IMR-90 (cell line): ENCODE data around the gene CIITA. TPM values are rescaled to one million over a fixed set of nuclear protein-coding genes. Genes with fewer than 3 reads are reported as not detected.
A peak's percentile ranks its signal among the peaks of the same experiment; 100 is the strongest.

Source experiments
- ATAC-seq: fragments of 200-7000 bp; cut with Tn5 transposase; 2 replicates; pipeline ENCODE4 v1.9.1; 2020; ENCODE audit warnings: low read depth, mild to moderate bottlenecking, moderate library complexity
- BruUV-seq: library from RNA; stranded (reverse); fragments of 400-500 nt; replicated peaks from 2 replicates; lab custom pipeline; 2021; lab: Mats Ljungman, UMichigan
- CTCF ChIA-PET: fragments of 300-600 bp; formaldehyde crosslinking; extraction: SDS; loops from one replicate; lab custom pipeline; 2021; ENCODE audit warnings: antibody characterized with exemption; lab: Yijun Ruan, JAX
- POLR2A ChIA-PET: fragments of 300-600 bp; sonication (Branson Sonifier 250); formaldehyde crosslinking; loops from one replicate; lab custom pipeline; 2022; ENCODE audit warnings: antibody characterized with exemption; ENCODE audit not compliant: unreplicated experiment; lab: Charles Lee
- DNase-seq: peaks from one replicate; pipeline ENCODE4 v3.0.0; 2013
- H2AFZ ChIP-seq: replicated peaks from 2 replicates; pipeline ENCODE3; 2013; ENCODE audit warnings: low read length, mild to moderate bottlenecking; ENCODE audit not compliant: poor library complexity
- H2AK5ac ChIP-seq: 2 replicates; pipeline ENCODE4 v1.6.1; 2013; ENCODE audit warnings: low read depth, low read length, inconsistent platforms
- H2AK9ac ChIP-seq: replicated peaks from 2 replicates; pipeline ENCODE3; 2013; ENCODE audit warnings: mild to moderate bottlenecking, low read depth, low read length, moderate library complexity; ENCODE audit not compliant: poor library complexity
- H2BK120ac ChIP-seq: 2 replicates; pipeline ENCODE4 v1.6.1; 2013; ENCODE audit warnings: low read depth, low read length, inconsistent platforms
- H2BK15ac ChIP-seq: 3 replicates; pipeline ENCODE4 v1.6.1; 2013; ENCODE audit warnings: low read depth, low read length, inconsistent platforms
- H2BK20ac ChIP-seq: 2 replicates; pipeline ENCODE4 v1.6.1; 2013; ENCODE audit warnings: low read depth, mild to moderate bottlenecking, inconsistent platforms, low read length, moderate library complexity
- H2BK5ac ChIP-seq: 2 replicates; pipeline ENCODE4 v1.6.1; 2013; ENCODE audit warnings: mild to moderate bottlenecking, low read depth, low read length, inconsistent platforms; ENCODE audit not compliant: poor library complexity, severe bottlenecking
- H3K14ac ChIP-seq: replicated peaks from 2 replicates; pipeline ENCODE4 v1.6.1; 2013; ENCODE audit warnings: low read depth, low read length, inconsistent platforms
- H3K18ac ChIP-seq: 2 replicates; pipeline ENCODE4 v1.6.1; 2013; ENCODE audit warnings: low read depth, low read length, control low read depth
- H3K23ac ChIP-seq: 2 replicates; pipeline ENCODE4 v1.6.1; 2013; ENCODE audit warnings: low read depth, low read length, inconsistent platforms
- H3K27ac ChIP-seq: 2 replicates; pipeline ENCODE4 v1.5.1; 2013; ENCODE audit warnings: mild to moderate bottlenecking, control low read depth, low read length; ENCODE audit not compliant: insufficient read depth
- H3K27me3 ChIP-seq: 2 replicates; pipeline ENCODE4 v1.6.1; 2013; ENCODE audit warnings: low read length; ENCODE audit not compliant: control insufficient read depth, insufficient read depth
- H3K36me3 ChIP-seq: 2 replicates; pipeline ENCODE4 v1.6.1; 2013; ENCODE audit warnings: low read length, mixed read lengths; ENCODE audit not compliant: control insufficient read depth, insufficient read depth
- H3K4ac ChIP-seq: 2 replicates; pipeline ENCODE4 v1.6.1; 2013; ENCODE audit warnings: low read depth, low read length, inconsistent platforms
- H3K4me1 ChIP-seq: 2 replicates; pipeline ENCODE4 v1.6.1; 2013; ENCODE audit warnings: low read length, mixed read lengths; ENCODE audit not compliant: control insufficient read depth, insufficient read depth
- H3K4me2 ChIP-seq: 2 replicates; pipeline ENCODE4 v1.6.1; 2013; ENCODE audit warnings: low read depth, mild to moderate bottlenecking, control low read depth, low read length, moderate library complexity
- H3K4me3 ChIP-seq: 2 replicates; pipeline ENCODE4 v1.5.1; 2013; ENCODE audit warnings: low read depth, mild to moderate bottlenecking, control low read depth, low read length, moderate library complexity; ENCODE audit not compliant: insufficient read depth
- H3K56ac ChIP-seq: 2 replicates; pipeline ENCODE4 v1.6.1; 2013; ENCODE audit warnings: low read length, inconsistent platforms; ENCODE audit not compliant: insufficient read depth; ENCODE audit errors: extremely low read depth
- H3K79me1 ChIP-seq, 2 experiments: 2 replicates each; pipeline ENCODE4 v1.6.1; 2013; ENCODE audit warnings: low read length in 2 of 2, inconsistent platforms in 1 of 2, low read depth in 1 of 2
- H3K9ac ChIP-seq: 2 replicates; pipeline ENCODE4 v1.6.1; 2013; ENCODE audit warnings: low read depth, low read length, control low read depth
- H3K9me1 ChIP-seq: 2 replicates; pipeline ENCODE4 v1.6.1; 2013; ENCODE audit warnings: low read length, inconsistent platforms; ENCODE audit not compliant: insufficient read depth
- H3K9me3 ChIP-seq: 2 replicates; pipeline ENCODE4 v1.6.1; 2013; ENCODE audit warnings: low read length; ENCODE audit not compliant: control insufficient read depth, insufficient read depth
- H4K20me1 ChIP-seq: 2 replicates; pipeline ENCODE4 v1.6.1; 2013; ENCODE audit warnings: low read length, inconsistent platforms; ENCODE audit not compliant: insufficient read depth
- H4K5ac ChIP-seq: 2 replicates; pipeline ENCODE4 v1.6.1; 2013; ENCODE audit warnings: mild to moderate bottlenecking, low read depth, low read length, control low read depth
- H4K8ac ChIP-seq, 2 experiments: 2 replicates each; pipeline ENCODE4 v1.6.1; 2013; ENCODE audit warnings: low read depth in 2 of 2, low read length in 2 of 2, control low read depth in 1 of 2, inconsistent platforms in 1 of 2
- H4K91ac ChIP-seq: 2 replicates; pipeline ENCODE4 v1.6.1; 2013; ENCODE audit warnings: low read depth, low read length, inconsistent platforms; ENCODE audit not compliant: insufficient read depth
- BHLHE40 ChIP-seq: fragments of 150-350 bp; IDR thresholded peaks from 2 replicates; pipeline ENCODE4 v1.6.1; 2016; ENCODE audit warnings: mild to moderate bottlenecking, low read depth, low read length
- CEBPB ChIP-seq: IDR thresholded peaks from 2 replicates; pipeline ENCODE4 v1.6.1; 2012; ENCODE audit warnings: low read depth, low read length, improper control_type of control experiment
- CHD1 ChIP-seq: IDR thresholded peaks from 2 replicates; pipeline ENCODE4 v1.6.1; 2012; ENCODE audit warnings: low read depth, low read length, improper control_type of control experiment
- CTCF ChIP-seq: conservative IDR thresholded peaks from 2 replicates; pipeline ENCODE4 v1.5.1; 2012; ENCODE audit warnings: mild to moderate bottlenecking, low read depth, low read length, improper control_type of control experiment
- ELK1 ChIP-seq: fragments of 150-350 bp; IDR thresholded peaks from 2 replicates; pipeline ENCODE4 v1.6.1; 2016; ENCODE audit warnings: low read depth, mild to moderate bottlenecking, low read length, moderate library complexity, borderline replicate concordance
- FOS ChIP-seq: fragments of 150-350 bp; IDR thresholded peaks from 2 replicates; pipeline ENCODE4 v1.6.1; 2016; ENCODE audit warnings: low read depth, low read length
- MAFK ChIP-seq: IDR thresholded peaks from 2 replicates; pipeline ENCODE4 v1.6.1; 2012; ENCODE audit warnings: low read depth, low read length, improper control_type of control experiment
- MAZ ChIP-seq: IDR thresholded peaks from 2 replicates; pipeline ENCODE4 v1.6.1; 2012; ENCODE audit warnings: low read depth, mild to moderate bottlenecking, low read length, improper control_type of control experiment, moderate library complexity, borderline replicate concordance
- MXI1 ChIP-seq: IDR thresholded peaks from 2 replicates; pipeline ENCODE4 v1.6.1; 2012; ENCODE audit warnings: low read depth, mild to moderate bottlenecking, low read length, moderate library complexity, borderline replicate concordance
- NFE2L2 ChIP-seq: fragments of 150-350 bp; IDR thresholded peaks from 2 replicates; pipeline ENCODE4 v1.6.1; 2016; ENCODE audit warnings: low read depth, mild to moderate bottlenecking, low read length
- POLR2A ChIP-seq: IDR thresholded peaks from 2 replicates; pipeline ENCODE4 v1.6.1; 2012; ENCODE audit warnings: mild to moderate bottlenecking, low read depth, low read length
- RAD21 ChIP-seq: IDR thresholded peaks from 2 replicates; pipeline ENCODE4 v1.6.1; 2012; ENCODE audit warnings: low read length, improper control_type of control experiment
- RCOR1 ChIP-seq: IDR thresholded peaks from 2 replicates; pipeline ENCODE4 v1.6.1; 2012; ENCODE audit warnings: mild to moderate bottlenecking, low read length, improper control_type of control experiment; ENCODE audit not compliant: insufficient replicate concordance
- RFX5 ChIP-seq: IDR thresholded peaks from 2 replicates; pipeline ENCODE4 v1.8.0; 2012; ENCODE audit warnings: low read depth, mild to moderate bottlenecking, low read length, moderate library complexity
- SMC3 ChIP-seq: fragments of 150-350 bp; IDR thresholded peaks from 2 replicates; pipeline ENCODE4 v1.6.1; 2016; ENCODE audit warnings: low read depth, mild to moderate bottlenecking, antibody characterized with exemption, low read length, moderate library complexity
- USF2 ChIP-seq: fragments of 150-350 bp; IDR thresholded peaks from 2 replicates; pipeline ENCODE4 v1.6.1; 2017; ENCODE audit warnings: mild to moderate bottlenecking, antibody characterized with exemption, low read length, low read depth
- WGBS, 2 experiments: methylation state at CpG; one replicate each; pipeline versions ENCODE4 v1.1.5 to v1.1.7; 2013; ENCODE audit warnings: missing lambda C conversion rate in 2 of 2; ENCODE audit not compliant: insufficient read length in 1 of 2; ENCODE audit errors: extremely low coverage in 2 of 2; 5-methylcytosine and 5-hydroxymethylcytosine counted together
- dilution Hi-C: fragments of 300-500 bp; cut with HindIII; formaldehyde crosslinking; loops from one replicate; pipeline ENCODE4 v1.14.3; 2018; ENCODE audit warnings: low sequenced_read_pairs; ENCODE audit not compliant: unreplicated experiment
- in situ Hi-C: fragments of 300-500 bp; cut with MboI; formaldehyde crosslinking; loops from 3 replicates; pipeline ENCODE4 v1.14.3; 2019; ENCODE audit warnings: low sequenced_read_pairs, inconsistent platforms, mixed read lengths
- intact Hi-C: fragments of 100-400 bp; cut with micrococcal nuclease; formaldehyde crosslinking; loops from 2 replicates; pipeline ENCODE4 v1.10.0; 2022
- polyA plus RNA-seq, 3 experiments: library from polyadenylated mRNA; depleted of rRNA; stranded (reverse); fragments of >200 nt; gene quantifications; 2 replicates each; pipeline ENCODE4 v1.2.3, GENCODE V29; 2012; ENCODE audit warnings: low replicate concordance in 1 of 3
- total RNA-seq: library from RNA; depleted of rRNA; stranded (reverse); fragments of >200 nt; gene quantifications from 2 replicates; pipeline ENCODE4 v1.2.3, GENCODE V29; 2012

Gene CIITA
- total and polyA plus RNA-seq, 2 of the 4 experiments (the other 2 are of a cell fraction): 0.10 TPM; not detected in 1

- Histone ChIP-seq H3K18ac (no peak overlapping the region), H3K4me2 (peak overlapping the region; percentile 32; the same call in 1 of the 2 replicates), H4K91ac (0 out of 2 replicates have a peak overlapping the region, but pooled peaks have one; percentile 9), H3K27me3 (peaks cover 7% of the 10 kb centered on the region), H4K20me1 (no peaks in the 10 kb centered on the region), H3K9ac (no peak overlapping the region), H2AFZ (peak overlapping the region; percentile 74), H2BK5ac (no peak overlapping the region), H4K5ac (no peak overlapping the region), H2BK120ac (peak overlapping the region; percentile 48; the same call in 1 of the 2 replicates), H3K4ac (peak overlapping the region; percentile 29; the same call in 1 of the 2 replicates), H3K9me3 (no peaks in the 10 kb centered on the region), H3K14ac (no peak overlapping the region), H3K56ac (no peak overlapping the region), H2BK20ac (0 out of 2 replicates have a peak overlapping the region, but pooled peaks have one; percentile 57), H3K23ac (no peak overlapping the region), H2AK5ac (no peak overlapping the region), H3K79me1 (no peaks in the 10 kb centered on the region), H3K4me3 (no peak overlapping the region), H3K27ac (no peak overlapping the region), H2BK15ac (no peak overlapping the region), H3K4me1 (peaks cover 5% of the 10 kb centered on the region), H2AK9ac (peak overlapping the region; percentile 13), H4K8ac (no peak overlapping the region), H3K36me3 (no peaks in the 10 kb centered on the region), H3K9me1 (0 out of 2 replicates have a peak, but pooled peaks cover 3% of the 10 kb centered on the region)
- POLR2A ChIA-PET: no interaction called here
- no TSS peak for BruUV-seq
- in situ Hi-C loops: no loop called here
- dilution Hi-C loops: no loop called here
- intact Hi-C loops: no loop called here
- TF ChIP-seq ELK1 (no peak), MAZ (no peak), SMC3 (no peak), USF2 (no peak), CTCF (no peak), NFE2L2 (no peak), POLR2A (no peak), MAFK (no peak), RCOR1 (no peak), FOS (no peak), RFX5 (no peak), CEBPB (no peak), MXI1 (no peak), BHLHE40 (no peak), RAD21 (no peak), CHD1 (no peak)
- no CpG with 5 or more reads among the region's 5 CpGs for WGBS, 2 experiments
- ATAC-seq (no peak), DNase-seq (no peak)
- CTCF ChIA-PET: no interaction called here
These were observed 6.2 kb upstream of the CIITA start for GRCh38 chr16:10870808-10871156.
